GM18505 (cell line): ENCODE measurements around the gene TRAPPC3.
"Not testable (repeated sequence)": the region's sequence is repeated elsewhere in the genome, so short reads cannot be mapped to it uniquely, and the experiment has no call there.

ENCODE experiments used
- ATAC-seq: cut with Tn5 transposase; IDR thresholded peaks from one replicate; pipeline ENCODE4 v1.9.1; 2021; ENCODE audit not compliant: unreplicated experiment
- POLR2A ChIP-seq: IDR thresholded peaks from 4 replicates; pipeline ENCODE4 v1.6.1; 2011; ENCODE audit warnings: borderline replicate concordance; ENCODE audit not compliant: insufficient read depth, insufficient read length; ENCODE audit errors: extremely low read depth

The TRAPPC3 gene

GRCh38 chr1:36160949-36161485 lies 11.7 kb upstream of the TRAPPC3 start:
- ATAC-seq = no peak
- peak; percentile 88 for TF ChIP-seq POLR2A

DNA sequence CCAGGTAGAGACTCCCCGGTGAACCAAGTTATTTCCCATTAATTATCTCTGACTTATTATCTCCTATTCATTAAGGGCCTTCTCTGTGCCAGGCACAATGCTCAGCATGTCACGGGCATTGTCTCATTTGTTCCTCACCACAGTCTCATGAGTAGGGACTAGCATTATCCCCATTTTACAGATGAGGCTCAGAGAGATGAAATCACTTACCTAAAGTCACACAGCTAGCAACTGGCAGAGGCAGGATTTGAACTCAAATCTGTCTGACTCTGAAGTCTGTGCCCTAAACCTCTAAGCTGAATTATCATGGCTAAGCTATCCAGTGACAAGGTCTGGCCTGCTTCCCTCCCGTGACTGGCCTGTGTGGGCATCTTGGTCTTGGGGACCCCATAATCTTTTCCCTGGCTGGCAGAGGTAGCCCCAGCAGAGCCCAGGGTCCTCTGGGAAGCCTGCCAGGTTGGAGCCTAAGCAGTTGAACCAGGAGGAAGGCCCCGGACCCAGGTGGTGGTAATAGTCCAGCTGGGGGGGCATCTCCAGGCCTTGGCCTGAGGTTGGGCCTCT lies 11.2 kb upstream of the TRAPPC3 start:
- TF ChIP-seq POLR2A = no peak
- ATAC-seq = no peak

DNA sequence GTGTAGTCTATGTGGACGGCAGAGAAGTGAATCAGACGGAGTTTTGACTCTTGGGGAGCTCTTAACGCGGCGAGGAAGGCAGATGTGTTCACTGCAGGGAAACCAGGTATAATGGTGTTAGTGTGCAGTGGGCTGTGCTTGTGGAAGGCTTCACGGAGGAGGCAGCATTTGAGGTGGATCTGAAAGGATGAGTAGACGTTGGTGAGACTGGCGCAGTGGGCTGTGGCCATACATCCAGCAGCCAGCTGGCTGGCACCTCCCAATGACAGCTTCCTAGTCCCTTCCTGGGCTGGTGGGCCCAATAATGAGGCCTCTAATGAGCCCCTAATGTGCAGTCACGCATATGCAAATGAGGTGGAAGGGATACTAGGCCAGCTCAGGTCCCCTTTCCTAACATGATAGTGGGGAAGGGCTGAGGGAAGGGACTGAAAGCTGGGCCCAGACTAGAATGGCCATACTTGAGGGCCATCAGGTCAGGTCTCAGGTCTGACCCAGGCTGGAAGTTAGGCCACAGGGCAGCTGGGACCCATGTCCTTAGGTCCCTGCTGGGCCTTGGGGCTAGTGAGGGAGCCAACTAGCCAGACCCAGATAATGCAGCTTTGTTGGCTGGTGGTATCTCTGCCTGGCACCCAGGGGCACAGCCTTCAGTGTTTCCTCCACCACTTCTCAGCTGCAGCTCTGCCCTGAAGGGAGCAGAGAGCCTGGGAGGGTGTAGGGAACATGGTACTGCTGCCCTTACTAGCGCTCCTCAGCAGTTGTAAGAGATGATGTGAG lies 10.5 kb upstream of the TRAPPC3 start:
- no peak for TF ChIP-seq POLR2A
- ATAC-seq = no peak

DNA sequence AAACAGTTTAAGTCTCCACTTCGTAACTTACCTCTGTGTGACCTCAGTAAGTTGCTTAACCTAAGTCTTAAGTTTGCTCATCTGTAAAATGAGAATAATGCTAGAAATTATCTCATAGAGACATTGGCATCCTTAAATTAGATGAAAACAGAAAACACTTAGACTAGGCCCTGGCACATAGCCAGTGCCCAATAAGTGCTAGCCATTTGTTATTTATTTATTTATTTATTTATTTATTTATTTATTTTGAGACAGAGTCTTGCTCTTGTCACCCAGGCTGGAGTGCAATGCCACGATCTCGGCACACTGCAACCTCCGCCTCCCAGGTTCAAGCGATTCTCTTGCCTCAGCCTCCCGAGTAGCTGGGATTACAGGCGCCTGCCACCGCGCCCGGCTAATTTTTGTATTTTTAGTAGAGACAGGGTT lies 9.6 kb upstream of the TRAPPC3 start:
- not testable (repeated sequence) for ATAC-seq

DNA sequence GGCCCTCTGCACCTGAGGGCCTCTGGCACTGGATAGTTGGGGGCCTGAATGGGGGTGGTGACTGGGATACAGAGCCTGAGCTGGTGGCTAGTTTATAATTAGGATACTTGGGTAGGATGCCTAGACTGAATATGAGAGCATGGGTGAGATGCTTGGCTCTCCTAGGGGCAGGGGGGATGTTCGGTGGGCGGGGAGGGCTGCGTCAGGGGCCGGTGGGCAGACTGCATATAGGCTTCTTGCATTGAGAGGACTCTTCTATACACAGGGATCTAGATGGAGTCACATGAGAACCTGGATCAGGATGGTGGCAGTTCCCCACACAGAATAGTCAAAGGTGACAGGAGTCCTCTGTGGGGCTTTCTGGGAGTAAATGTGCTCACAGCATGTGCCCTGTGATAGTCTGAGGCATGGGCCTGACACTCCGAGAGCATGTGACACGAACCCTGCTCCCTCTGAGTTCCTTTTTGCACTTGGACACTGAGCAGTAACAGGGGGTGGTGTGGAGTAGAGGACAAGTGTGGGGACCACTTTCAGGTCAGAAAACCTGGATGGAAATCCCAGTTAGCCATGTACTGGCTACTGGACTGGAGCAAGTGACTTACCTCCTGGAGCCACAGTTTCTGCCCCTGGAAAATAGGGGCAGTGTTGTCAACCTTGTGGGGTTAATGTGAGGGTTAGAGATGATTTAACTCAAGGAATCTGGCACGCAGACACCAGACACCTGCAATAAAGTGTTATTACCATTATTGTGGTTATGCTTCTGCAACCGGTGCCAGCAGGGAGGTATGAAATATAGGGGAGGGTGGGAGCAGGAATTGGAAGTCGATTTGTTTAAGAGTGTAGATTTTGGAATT lies 8.9 kb upstream of the TRAPPC3 start:
- no peak for ATAC-seq
- no peak for TF ChIP-seq POLR2A

DNA sequence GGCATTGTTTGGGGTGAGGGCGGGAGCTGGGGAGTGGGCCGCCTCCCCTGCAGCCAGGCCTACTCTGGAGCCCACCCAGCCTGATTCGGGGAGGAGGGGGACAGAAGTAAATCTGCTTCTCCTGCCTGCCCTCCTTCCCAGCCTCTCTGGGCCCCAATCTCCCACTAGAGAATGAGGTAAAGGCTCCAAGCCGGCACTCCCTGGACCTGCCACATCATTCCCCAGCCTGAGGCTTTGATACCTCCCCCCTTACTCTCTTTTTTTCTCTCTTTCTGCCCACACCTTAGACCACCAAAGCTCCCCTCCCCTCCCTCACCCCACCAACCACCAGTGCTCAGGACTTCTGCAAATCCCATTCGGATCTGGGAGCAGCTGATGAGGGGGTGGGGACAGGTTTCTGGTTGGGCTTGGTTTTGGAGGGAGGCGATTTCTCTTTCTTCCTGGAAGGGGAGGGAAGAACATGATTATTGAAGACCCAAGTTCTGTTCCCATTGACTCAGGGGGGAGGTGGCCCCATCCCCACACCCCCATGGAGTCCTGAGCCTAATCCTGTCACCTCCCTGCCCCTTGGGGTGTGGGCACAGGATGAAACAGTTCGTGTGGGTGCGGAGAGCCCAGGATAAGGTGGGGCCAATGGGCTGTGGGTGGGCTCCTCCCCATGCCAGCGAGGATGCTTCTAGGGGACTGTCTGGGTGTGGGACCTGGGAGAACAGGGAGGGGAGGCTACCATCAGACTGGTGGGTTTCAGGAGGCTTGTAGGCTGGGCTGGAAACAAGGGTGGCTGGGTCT lies 8.0 kb upstream of the TRAPPC3 start:
- TF ChIP-seq POLR2A = no peak
- no peak for ATAC-seq

- ATAC-seq = peak; percentile 12
- TF ChIP-seq POLR2A = no peak
Observed at GRCh38 chr1:36156329-36157114, 7.2 kb upstream of the TRAPPC3 start.

DNA sequence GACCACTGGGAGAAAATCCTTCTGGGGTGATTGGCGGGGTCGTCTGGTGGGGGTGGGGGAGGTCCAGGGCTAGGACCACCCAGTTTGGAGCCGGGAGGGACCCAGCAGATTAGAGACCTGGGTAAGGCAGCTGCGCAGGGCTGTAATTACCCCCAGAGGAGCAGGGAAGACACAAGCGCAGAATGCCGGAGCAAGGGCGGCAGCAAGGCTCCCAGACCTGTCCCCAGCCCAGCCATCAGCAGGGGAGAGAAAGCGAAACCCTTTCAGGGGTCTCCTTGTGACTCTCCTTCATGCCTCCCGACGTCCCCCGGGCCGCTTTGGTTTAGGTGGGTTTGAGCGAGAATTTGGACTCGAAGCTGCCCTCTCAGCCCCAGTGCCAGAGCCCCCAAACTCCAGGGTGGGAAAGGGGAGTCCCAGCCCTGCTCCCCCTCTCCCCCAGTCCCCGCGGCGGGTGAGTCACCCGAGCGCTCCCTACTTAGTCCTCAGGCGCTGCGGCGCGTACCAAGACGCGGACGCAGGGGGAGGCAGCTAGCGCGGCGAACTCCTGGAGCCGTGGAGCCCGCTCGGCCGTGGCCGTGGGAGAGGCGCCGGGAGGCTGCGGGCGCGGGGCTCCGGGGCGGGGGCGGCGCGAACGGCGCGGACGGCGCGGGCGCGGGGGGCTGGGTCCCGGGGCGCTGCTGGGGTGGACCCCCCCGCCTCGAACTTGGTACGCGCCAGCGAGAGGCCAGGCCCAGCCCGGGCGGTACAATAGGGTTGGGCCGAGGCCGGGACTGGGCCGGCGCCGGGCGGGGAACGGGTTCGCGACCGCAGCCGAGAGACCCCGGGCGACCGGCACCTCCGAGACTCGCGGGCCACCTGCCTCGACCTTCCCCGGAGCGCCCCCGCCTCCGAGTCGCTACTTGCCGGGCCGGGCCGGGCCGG lies 6.4 kb upstream of the TRAPPC3 start, which contains the start of gene MAP7D1:
Gene MAP7D1, plus strand, starts transcription at position 753 of the 921 bp plus-strand sequence. CDS start 258 bp downstream, outside the sequence.
- peak; percentile 53 for ATAC-seq
- peak; percentile 94 for TF ChIP-seq POLR2A

- ATAC-seq = no peak
- TF ChIP-seq POLR2A = no peak
Observed at GRCh38 chr1:36154765-36155407, 5.6 kb upstream of the TRAPPC3 start.

- ATAC-seq = no peak
- no peak for TF ChIP-seq POLR2A
Observed at GRCh38 chr1:36154335-36154734, 5.0 kb upstream of the TRAPPC3 start.

DNA sequence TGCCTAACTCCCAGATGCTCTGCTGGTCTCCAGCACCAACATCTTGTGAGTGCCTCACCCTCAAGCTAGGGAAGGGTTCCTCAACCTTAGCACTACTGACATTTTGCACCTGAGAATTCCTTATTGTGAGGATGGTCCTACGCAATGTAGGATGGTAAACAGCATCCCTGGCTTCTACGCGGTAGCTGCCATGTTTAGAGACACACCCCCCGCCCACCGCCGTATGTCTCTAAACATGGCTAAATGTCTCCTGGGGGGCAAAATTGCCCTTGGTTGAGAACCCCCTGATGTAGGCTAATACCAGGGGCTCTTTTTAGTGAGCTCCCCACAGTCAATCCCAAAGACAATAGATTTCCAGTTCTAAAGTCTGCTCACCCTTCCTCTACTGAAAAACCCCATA lies 4.2 kb upstream of the TRAPPC3 start:
- TF ChIP-seq POLR2A = no peak
- no peak for ATAC-seq

DNA sequence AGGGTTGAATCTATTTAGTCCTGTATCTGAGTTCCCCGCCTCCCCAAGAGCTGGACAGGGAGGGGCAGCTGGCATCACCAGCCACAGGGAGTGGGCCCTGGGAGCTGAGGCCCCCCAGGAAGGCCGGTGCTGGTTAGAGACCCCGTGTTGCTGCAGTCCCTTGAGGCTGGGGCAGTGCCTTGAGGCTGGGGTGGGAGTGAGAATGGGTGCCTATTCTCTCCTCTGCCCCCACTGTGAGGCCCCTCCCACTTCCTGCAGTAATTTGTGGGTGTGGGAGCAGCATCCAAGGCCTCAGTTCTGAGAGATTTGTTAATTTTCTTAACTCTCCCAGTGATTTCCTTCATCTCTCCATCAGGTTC lies 2.5 kb upstream of the TRAPPC3 start:
- no peak for ATAC-seq
- TF ChIP-seq POLR2A = peak; percentile 54
